HG03159 (cell line): Measurements from ENCODE around the gene TMEM150A.
"Not testable (repeated sequence)": the region's sequence is repeated elsewhere in the genome, so short reads cannot be mapped to it uniquely, and the experiment has no call there.

Experiments used
- ATAC-seq: cut with Tn5 transposase; IDR thresholded peaks from one replicate; pipeline ENCODE4 v1.9.1; 2021; ENCODE audit warnings: mild to moderate bottlenecking, moderate library complexity; ENCODE audit not compliant: unreplicated experiment

The TMEM150A gene

GRCh38 chr2:85594715-85595300 is 7.7 kb downstream of the TMEM150A start:
- ATAC-seq: no peak

- no peak for ATAC-seq
Observed at GRCh38 chr2:85593023-85593422, 9.5 kb downstream of the TMEM150A start.

- ATAC-seq: not testable (repeated sequence)
Observed at GRCh38 chr2:85592299-85592698, 10.2 kb downstream of the TMEM150A start.

- no peak for ATAC-seq
Observed at GRCh38 chr2:85591563-85591962, 10.9 kb downstream of the TMEM150A start.

- no peak for ATAC-seq
Observed at GRCh38 chr2:85590950-85591349, 11.5 kb downstream of the TMEM150A start.

- no peak for ATAC-seq
Observed at GRCh38 chr2:85589982-85590791, 12.3 kb downstream of the TMEM150A start.

GRCh38 chr2:85589181-85589580 is 13.3 kb downstream of the TMEM150A start:
- ATAC-seq: no peak

GRCh38 chr2:85588645-85589044 is 13.9 kb downstream of the TMEM150A start:
- ATAC-seq: no peak

GRCh38 chr2:85588236-85588635 is 14.3 kb downstream of the TMEM150A start:
- ATAC-seq: no peak

- no peak for ATAC-seq
Observed at GRCh38 chr2:85585781-85586105, 16.8 kb downstream of the TMEM150A start.

GRCh38 chr2:85584857-85585780 is 17.4 kb downstream of the TMEM150A start:
- no peak for ATAC-seq

GRCh38 chr2:85584354-85584856 is 18.1 kb downstream of the TMEM150A start, which contains the start of gene VAMP5:
VAMP5 (plus strand) TSS chr2:85584431; CDS start chr2:85584491, 60 bp downstream.
- peak; percentile 52 for ATAC-seq

GRCh38 chr2:85583667-85584353 is 18.7 kb downstream of the TMEM150A start:
- peak; percentile 2 for ATAC-seq

- ATAC-seq: no peak
Observed at GRCh38 chr2:85582492-85582891, 20.0 kb downstream of the TMEM150A start.

- ATAC-seq: no peak
Observed at GRCh38 chr2:85580206-85580605, 22.3 kb downstream of the TMEM150A start.

- no peak for ATAC-seq
Observed at GRCh38 chr2:85579266-85579935, 23.1 kb downstream of the TMEM150A start.

GRCh38 chr2:85578243-85579180 is 24.0 kb downstream of the TMEM150A start:
- ATAC-seq: peak; percentile 40

GRCh38 chr2:85577386-85578242 is 24.9 kb downstream of the TMEM150A start, which contains the start of gene VAMP8:
VAMP8 (plus strand) TSS chr2:85577586; CDS start chr2:85577647, 61 bp downstream.
- no peak for ATAC-seq
